HL-60 (cell line): ENCODE results near the gene SDR42E2.
"Not testable (repeated sequence)": the region's sequence is repeated elsewhere in the genome, so short reads cannot be mapped to it uniquely, and the experiment has no call there.

ENCODE experiments used
- DNase-seq, 2 experiments: peaks; one replicate each; pipeline ENCODE4 v3.0.0-alpha.2; 2010 to 2020; ENCODE audit warnings: low read depth in 1 of 2, low spot score in 1 of 2
- H3K27ac ChIP-seq: fragments of 250-450 bp; sonication (Bioruptor Pico); replicated peaks from 2 replicates; pipeline ENCODE4 v1.5.1; 2020; ENCODE audit warnings: mild to moderate bottlenecking, moderate library complexity
- H3K27me3 ChIP-seq: fragments of 250-450 bp; sonication (Bioruptor Pico); 2 replicates; pipeline ENCODE4 v1.5.1; 2021; ENCODE audit warnings: mild to moderate bottlenecking, moderate library complexity; ENCODE audit not compliant: insufficient read depth, poor library complexity, severe bottlenecking
- H3K4me3 ChIP-seq: replicated peaks from 2 replicates; pipeline ENCODE4 v1.5.1; 2011; ENCODE audit warnings: mild to moderate bottlenecking, control low read depth, low read length; ENCODE audit not compliant: insufficient read depth
- GABPA ChIP-seq: IDR thresholded peaks from 2 replicates; pipeline ENCODE4 v1.6.1; 2012; ENCODE audit warnings: low read depth
- POLR2AphosphoS5 ChIP-seq: IDR thresholded peaks from 2 replicates; pipeline ENCODE4 v1.6.1; 2012; ENCODE audit warnings: low read depth
- REST ChIP-seq: IDR thresholded peaks from 2 replicates; pipeline ENCODE4 v1.6.1; 2012; ENCODE audit warnings: low read depth; ENCODE audit not compliant: insufficient replicate concordance
- SPI1 ChIP-seq: IDR thresholded peaks from 2 replicates; pipeline ENCODE4 v1.6.1; 2012; ENCODE audit warnings: low read depth, mild to moderate bottlenecking, borderline replicate concordance
- TF ChIP-seq, protein P1 (sequence below): IDR thresholded peaks from one replicate; pipeline ENCODE4 v1.5.1; 2011; ENCODE audit warnings: low read length, control low read depth, inconsistent platforms; ENCODE audit not compliant: insufficient read depth

Gene SDR42E2

DNA sequence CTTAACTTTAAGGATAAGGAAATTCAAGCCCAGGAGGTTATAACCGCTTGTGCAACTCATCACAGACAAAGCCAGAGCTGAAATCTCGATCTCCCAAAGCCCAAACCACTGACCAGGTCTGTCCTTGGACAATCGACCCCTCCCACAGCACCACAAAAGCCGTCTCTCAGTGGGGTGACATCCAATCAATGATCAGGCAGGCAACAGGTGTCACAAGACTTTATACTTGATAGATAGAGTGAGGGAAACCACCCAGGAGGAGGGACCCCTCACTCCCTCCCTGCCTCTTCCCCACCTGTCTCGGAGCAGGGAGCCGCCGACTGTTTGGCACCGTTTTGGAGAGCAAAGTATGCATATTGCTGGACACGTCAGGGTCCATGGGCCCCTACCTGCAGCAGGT is 14.5 kb upstream of the SDR42E2 start:
- TF ChIP-seq, protein P1, sequence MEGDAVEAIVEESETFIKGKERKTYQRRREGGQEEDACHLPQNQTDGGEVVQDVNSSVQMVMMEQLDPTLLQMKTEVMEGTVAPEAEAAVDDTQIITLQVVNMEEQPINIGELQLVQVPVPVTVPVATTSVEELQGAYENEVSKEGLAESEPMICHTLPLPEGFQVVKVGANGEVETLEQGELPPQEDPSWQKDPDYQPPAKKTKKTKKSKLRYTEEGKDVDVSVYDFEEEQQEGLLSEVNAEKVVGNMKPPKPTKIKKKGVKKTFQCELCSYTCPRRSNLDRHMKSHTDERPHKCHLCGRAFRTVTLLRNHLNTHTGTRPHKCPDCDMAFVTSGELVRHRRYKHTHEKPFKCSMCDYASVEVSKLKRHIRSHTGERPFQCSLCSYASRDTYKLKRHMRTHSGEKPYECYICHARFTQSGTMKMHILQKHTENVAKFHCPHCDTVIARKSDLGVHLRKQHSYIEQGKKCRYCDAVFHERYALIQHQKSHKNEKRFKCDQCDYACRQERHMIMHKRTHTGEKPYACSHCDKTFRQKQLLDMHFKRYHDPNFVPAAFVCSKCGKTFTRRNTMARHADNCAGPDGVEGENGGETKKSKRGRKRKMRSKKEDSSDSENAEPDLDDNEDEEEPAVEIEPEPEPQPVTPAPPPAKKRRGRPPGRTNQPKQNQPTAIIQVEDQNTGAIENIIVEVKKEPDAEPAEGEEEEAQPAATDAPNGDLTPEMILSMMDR: no peak
- TF ChIP-seq GABPA (no peak), REST (no peak), SPI1 (no peak), POLR2AphosphoS5 (no peak)
- no peak for DNase-seq

DNA sequence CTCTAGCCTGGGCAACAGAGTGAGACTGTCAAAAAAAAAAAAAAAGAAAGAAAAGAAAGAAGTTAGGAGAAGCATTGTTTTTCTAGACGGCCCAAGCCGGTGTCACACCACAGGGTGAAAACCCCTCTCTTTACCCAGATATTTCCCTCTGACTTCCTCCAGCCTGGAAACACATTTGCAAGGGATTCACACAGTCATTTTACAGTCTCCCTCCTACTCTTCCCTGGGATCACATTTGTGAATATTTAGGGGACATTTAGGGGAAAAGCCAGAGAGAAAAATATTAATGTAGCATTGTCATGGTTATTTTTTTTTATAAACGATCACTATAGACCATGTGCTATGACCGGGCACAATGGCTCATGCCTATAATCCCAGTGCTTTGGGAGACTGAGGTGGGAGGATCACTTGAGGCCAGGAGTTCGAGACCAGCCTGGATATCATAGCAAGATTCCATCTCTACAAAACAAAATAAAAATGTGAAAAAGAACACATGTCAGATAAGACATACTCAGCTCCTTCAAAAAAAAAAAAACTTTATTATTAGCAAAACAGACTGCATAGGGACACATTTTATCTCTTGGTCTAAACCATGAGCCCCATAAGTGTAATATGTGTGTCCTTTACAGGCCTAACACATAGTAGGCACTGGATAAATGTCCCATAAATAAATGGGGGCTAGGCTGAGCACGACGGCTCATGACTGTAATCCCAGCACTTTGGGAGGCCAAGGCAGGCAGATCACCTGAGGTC is 10.9 kb upstream of the SDR42E2 start:
- no peak overlapping the region for H3K4me3 ChIP-seq
- DNase-seq: no peak
- no peak overlapping the region for H3K27ac ChIP-seq
- no peaks in the 10 kb centered on the region for H3K27me3 ChIP-seq
- TF ChIP-seq GABPA: no peak
- TF ChIP-seq POLR2AphosphoS5: no peak

More for the DNA sequence above, 14.5 kb upstream of the SDR42E2 start:
- no peak overlapping the region for H3K27ac ChIP-seq
- peaks cover 2% of the 10 kb centered on the region for H3K27me3 ChIP-seq
- H3K4me3 ChIP-seq: no peak overlapping the region

- H3K27me3 ChIP-seq: no peaks in the 10 kb centered on the region
- no peak for DNase-seq
- no peak overlapping the region for H3K27ac ChIP-seq
- H3K4me3 ChIP-seq: no peak overlapping the region
- TF ChIP-seq SPI1 (no peak), POLR2AphosphoS5 (no peak), REST (no peak), GABPA (no peak)
- TF ChIP-seq, protein P1: no peak
Measured at GRCh38 chr16:22152316-22152715, 10.0 kb upstream of the SDR42E2 start.

DNA sequence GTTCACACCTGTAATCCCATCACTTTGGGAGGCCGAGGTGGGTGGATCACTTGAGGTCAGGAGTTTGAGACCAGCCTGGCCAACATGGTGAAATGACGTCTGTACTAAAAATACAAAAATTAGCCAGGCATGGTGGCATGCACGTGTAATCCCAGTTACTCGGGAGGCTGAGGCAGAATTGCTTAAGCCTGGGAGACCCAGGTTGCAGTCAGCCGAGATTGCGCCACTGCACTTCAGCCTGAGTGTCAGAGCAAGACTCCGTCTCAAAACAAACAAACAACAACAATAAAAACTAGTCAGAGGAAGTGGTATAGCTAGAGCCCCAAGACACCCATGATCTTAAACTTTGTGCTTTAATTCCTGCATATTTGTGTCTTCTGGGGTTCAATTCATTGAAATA is 9.2 kb upstream of the SDR42E2 start:
- not testable (repeated sequence) for H3K4me3 ChIP-seq, DNase-seq, H3K27me3 ChIP-seq, H3K27ac ChIP-seq

- no peak overlapping the region for H3K27ac ChIP-seq
- H3K4me3 ChIP-seq: no peak overlapping the region
- DNase-seq: no peak
- no peak for TF ChIP-seq GABPA
- no peak for TF ChIP-seq REST
- TF ChIP-seq SPI1: no peak
- no peak for TF ChIP-seq POLR2AphosphoS5
- TF ChIP-seq, protein P1: no peak
- peaks cover 14% of the 10 kb centered on the region for H3K27me3 ChIP-seq
Measured at GRCh38 chr16:22161401-22161800, 905 bp upstream of the SDR42E2 start.
